Stimulated activated CD4-positive, alpha-beta T cell treated with anti-CD3 and anti-CD28 coated beads, Interleukin-12 subunit alpha, Interleukin-12 subunit beta, amount 100 ng/mL, for 24 hours (primary cell): ENCODE data around the gene AP4S1.
"Not testable (repeated sequence)": the region's sequence is repeated elsewhere in the genome, so short reads cannot be mapped to it uniquely, and the experiment has no call there.

Experiments
- DNase-seq, 2 experiments: peaks; one replicate each; pipeline ENCODE4 v3.0.0-alpha.2; 2020; ENCODE audit warnings: low read depth in 2 of 2

The AP4S1 gene

GRCh38 chr14:31025367-31026076 is at the start of gene AP4S1:
Gene AP4S1 (plus strand): TSS chr14:31025649. CDS start chr14:31066197, 40,548 bp downstream.
- peak; percentile 24 to 33 for DNase-seq

- DNase-seq: no peak
These were observed 47.7 kb upstream of the AP4S1 start for GRCh38 chr14:30977752-30978151.

GRCh38 chr14:30980106-30980704 is 45.2 kb upstream of the AP4S1 start:
- DNase-seq: peak; percentile 4 to 6

- DNase-seq: no peak
These were observed 44.5 kb upstream of the AP4S1 start for GRCh38 chr14:30980980-30981379.

- DNase-seq: no peak
These were observed 42.9 kb upstream of the AP4S1 start for GRCh38 chr14:30982533-30982932.

GRCh38 chr14:30983858-30984257 is 41.6 kb upstream of the AP4S1 start:
- DNase-seq: no peak

- no peak for DNase-seq
These were observed 39.7 kb upstream of the AP4S1 start for GRCh38 chr14:30985796-30986195.

GRCh38 chr14:30988509-30988908 is 36.9 kb upstream of the AP4S1 start:
- DNase-seq: no peak

GRCh38 chr14:30990770-30991169 is 34.7 kb upstream of the AP4S1 start:
- DNase-seq: no peak

- no peak for DNase-seq
These were observed 34.0 kb upstream of the AP4S1 start for GRCh38 chr14:30991408-30991807.

- DNase-seq: no peak
These were observed 32.4 kb upstream of the AP4S1 start for GRCh38 chr14:30993071-30993470.

- DNase-seq: no peak
These were observed 30.5 kb upstream of the AP4S1 start for GRCh38 chr14:30994681-30995620.

- DNase-seq: no peak
These were observed 29.8 kb upstream of the AP4S1 start for GRCh38 chr14:30995689-30996088.

GRCh38 chr14:30996892-30997659 is 28.4 kb upstream of the AP4S1 start:
- no peak for DNase-seq

GRCh38 chr14:30998100-30998706 is 27.2 kb upstream of the AP4S1 start:
- no peak for DNase-seq

GRCh38 chr14:30999038-30999773 is 26.2 kb upstream of the AP4S1 start:
- DNase-seq: no peak

GRCh38 chr14:31000629-31001338 is 24.7 kb upstream of the AP4S1 start:
- no peak for DNase-seq

GRCh38 chr14:31001339-31001658 is 24.1 kb upstream of the AP4S1 start:
- DNase-seq: no peak

- DNase-seq: no peak
These were observed 22.2 kb upstream of the AP4S1 start for GRCh38 chr14:31003284-31003683.

GRCh38 chr14:31004007-31004406 is 21.4 kb upstream of the AP4S1 start:
- DNase-seq: not testable (repeated sequence)
